ENCODE results near the gene UMPS. TPM values are rescaled to one million over a fixed set of nuclear protein-coding genes. Genes with fewer than 3 reads are reported as not detected.
"Not testable (repeated sequence)": the region's sequence is repeated elsewhere in the genome, so short reads cannot be mapped to it uniquely, and the experiment has no call there.

Gene UMPS
- total and polyA plus RNA-seq, 2 experiments from 2014 or later: 29.8 to 38.7 TPM

- peaks cover 62% of the 10 kb centered on the region for H3K79me2 ChIP-seq (ENCODE audit: insufficient read depth)
- H3K4me2 ChIP-seq (ENCODE audit: unreplicated experiment): peak overlapping the region; percentile 3
- 79 to 84% methylated on average over 3 of the region's 3 CpGs for WGBS, 2 experiments (ENCODE audit: low coverage in 1 of 2, low lambda C conversion rate in 2 of 2, missing lambda C conversion rate in 2 of 2)
- no peaks in the 10 kb centered on the region for H3K9me3 ChIP-seq (ENCODE audit: low read depth)
- H3K27me3 ChIP-seq (replicated peaks; ENCODE audit: insufficient read depth): no peaks in the 10 kb centered on the region
- H2AFZ ChIP-seq: no peak overlapping the region
- H3K4me1 ChIP-seq (ENCODE audit: insufficient read depth): peaks cover 42% of the 10 kb centered on the region
- no peaks in the 10 kb centered on the region for H3K9me2 ChIP-seq (ENCODE audit: insufficient read depth)
- H3K9ac ChIP-seq: peak overlapping the region; percentile 52
- peak overlapping the region; percentile 54 for H3K27ac ChIP-seq
- peak; percentile 67 for DNase-seq
- no peaks in the 10 kb centered on the region for H3K36me3 ChIP-seq (ENCODE audit: low read depth)
- H3F3A ChIP-seq (ENCODE audit: insufficient read depth): peaks cover 30% of the 10 kb centered on the region
- no peaks in the 10 kb centered on the region for H4K20me1 ChIP-seq (ENCODE audit: insufficient read depth)
- TF ChIP-seq EZH2phosphoT487 (IDR thresholded peaks at IDR 0.05; ENCODE audit: insufficient read depth, low read depth) (no peak), EZH2 (IDR thresholded peaks at IDR 0.05; ENCODE audit: insufficient read depth, poor library complexity, severe bottlenecking) (no peak)
- in situ Hi-C loops (cut with MboI): no loop called here
- H3K4me3 ChIP-seq: no peak overlapping the region
Observed at GRCh38 chr3:124787476-124788195, 57.4 kb downstream of the UMPS start.

GRCh38 chr3:124788254-124788745, 58.0 kb downstream of the UMPS start:
- peaks cover 56% of the 10 kb centered on the region for H3K79me2 ChIP-seq (ENCODE audit: insufficient read depth)
- 89 to 95% methylated on average over 2 of the region's 2 CpGs for WGBS, 2 experiments (ENCODE audit: low coverage in 1 of 2, low lambda C conversion rate in 2 of 2, missing lambda C conversion rate in 2 of 2)
- peaks cover 37% of the 10 kb centered on the region for H3F3A ChIP-seq (ENCODE audit: insufficient read depth)
- H3K27ac ChIP-seq: no peak overlapping the region
- H3K9me3 ChIP-seq (ENCODE audit: low read depth): no peaks in the 10 kb centered on the region
- H3K4me2 ChIP-seq (ENCODE audit: unreplicated experiment): no peak overlapping the region
- no peaks in the 10 kb centered on the region for H4K20me1 ChIP-seq (ENCODE audit: insufficient read depth)
- H3K4me1 ChIP-seq (ENCODE audit: insufficient read depth): peaks cover 49% of the 10 kb centered on the region
- no peak overlapping the region for H2AFZ ChIP-seq
- DNase-seq: no peak
- no peak overlapping the region for H3K4me3 ChIP-seq
- H3K36me3 ChIP-seq (ENCODE audit: low read depth): no peaks in the 10 kb centered on the region
- TF ChIP-seq EZH2phosphoT487 (IDR thresholded peaks at IDR 0.05; ENCODE audit: insufficient read depth, low read depth) (no peak), EZH2 (IDR thresholded peaks at IDR 0.05; ENCODE audit: insufficient read depth, poor library complexity, severe bottlenecking) (no peak)
- in situ Hi-C loops (cut with MboI): no loop called here
- no peaks in the 10 kb centered on the region for H3K9me2 ChIP-seq (ENCODE audit: insufficient read depth)
- H3K9ac ChIP-seq: no peak overlapping the region
- H3K27me3 ChIP-seq (replicated peaks; ENCODE audit: insufficient read depth): no peaks in the 10 kb centered on the region

- peaks cover 45% of the 10 kb centered on the region for H3F3A ChIP-seq (ENCODE audit: insufficient read depth)
- DNase-seq; H4K20me1 ChIP-seq (ENCODE audit: insufficient read depth); H3K36me3 ChIP-seq (ENCODE audit: low read depth); H3K4me2 ChIP-seq (ENCODE audit: unreplicated experiment); H3K27ac ChIP-seq; H3K9me3 ChIP-seq (ENCODE audit: low read depth); H3K9ac ChIP-seq; H2AFZ ChIP-seq; in situ Hi-C loops (cut with MboI); H3K27me3 ChIP-seq (replicated peaks; ENCODE audit: insufficient read depth); H3K4me3 ChIP-seq; H3K9me2 ChIP-seq (ENCODE audit: insufficient read depth): not testable (repeated sequence)
- peaks cover 57% of the 10 kb centered on the region for H3K4me1 ChIP-seq (ENCODE audit: insufficient read depth)
- H3K79me2 ChIP-seq (ENCODE audit: insufficient read depth): peaks cover 49% of the 10 kb centered on the region
- 87 to 98% methylated on average over 2 to 5 of the region's 5 CpGs for WGBS, 2 experiments (ENCODE audit: low coverage in 1 of 2, low lambda C conversion rate in 2 of 2, missing lambda C conversion rate in 2 of 2)
Observed at GRCh38 chr3:124789103-124789502, 58.9 kb downstream of the UMPS start.

GRCh38 chr3:124791142-124791541, 60.9 kb downstream of the UMPS start:
- peaks cover 55% of the 10 kb centered on the region for H3K4me1 ChIP-seq (ENCODE audit: insufficient read depth)
- in situ Hi-C loops (cut with MboI): loop anchor here (10.0 kb wide), 1 partner anchor 94 kb away; the partner anchor contains the start of gene ITGB5
- no peaks in the 10 kb centered on the region for H4K20me1 ChIP-seq (ENCODE audit: insufficient read depth)
- no peak for TF ChIP-seq EZH2 (IDR thresholded peaks at IDR 0.05; ENCODE audit: insufficient read depth, poor library complexity, severe bottlenecking)
- peak; percentile 67; the same call in 1 of the 2 replicates for TF ChIP-seq EZH2phosphoT487 (IDR thresholded peaks at IDR 0.05; ENCODE audit: insufficient read depth, low read depth)
- H3F3A ChIP-seq (ENCODE audit: insufficient read depth): peaks cover 50% of the 10 kb centered on the region
- peaks cover 42% of the 10 kb centered on the region for H3K79me2 ChIP-seq (ENCODE audit: insufficient read depth)
- H3K4me2 ChIP-seq (ENCODE audit: unreplicated experiment): peak overlapping the region; percentile 51
- H3K9ac ChIP-seq: peak overlapping the region; percentile 84
- peak; percentile 91 for DNase-seq
- no peaks in the 10 kb centered on the region for H3K9me3 ChIP-seq (ENCODE audit: low read depth)
- H3K27ac ChIP-seq: peak overlapping the region; percentile 98
- H3K4me3 ChIP-seq: peak overlapping the region; percentile 35
- H2AFZ ChIP-seq: no peak overlapping the region
- H3K9me2 ChIP-seq (ENCODE audit: insufficient read depth): no peaks in the 10 kb centered on the region
- no peaks in the 10 kb centered on the region for H3K27me3 ChIP-seq (replicated peaks; ENCODE audit: insufficient read depth)
- peaks cover 5% of the 10 kb centered on the region; the same call in 1 of the 2 replicates for H3K36me3 ChIP-seq (ENCODE audit: low read depth)
- 9 to 14% methylated on average over 4 of the region's 4 CpGs for WGBS, 2 experiments (ENCODE audit: low coverage in 1 of 2, low lambda C conversion rate in 2 of 2, missing lambda C conversion rate in 2 of 2)

Measured in GM23248 (cell line).